Activated CD8-positive, alpha-beta T cell treated with anti-CD3 and anti-CD28 coated beads for 36 hours (primary cell): ENCODE results near the gene DCP1B. TPM values are rescaled to one million over a fixed set of nuclear protein-coding genes. Genes with fewer than 3 reads are reported as not detected.

ENCODE experiments used
- ATAC-seq: fragments of 200-7000 bp; cut with Tn5 transposase; one replicate; pipeline ENCODE4 v1.10.0; 2021; ENCODE audit warnings: mild to moderate bottlenecking, moderate library complexity
- CTCF ChIA-PET: fragments of 350-600 bp; sonication (Branson Sonifier 250); formaldehyde crosslinking; loops from one replicate; lab custom pipeline; 2021; ENCODE audit warnings: antibody characterized with exemption; lab: Charles Lee
- POLR2A ChIA-PET: fragments of 350-600 bp; sonication (Branson Sonifier 250); formaldehyde crosslinking; loops from one replicate; lab custom pipeline; 2021; ENCODE audit warnings: antibody characterized with exemption; lab: Charles Lee
- DNase-seq: peaks from one replicate; pipeline ENCODE4 v3.0.0-alpha.2; 2020
- H3K27ac Mint-ChIP-seq: one replicate; pipeline ENCODE4 v1.8.0; 2021; ENCODE audit warnings: mild to moderate bottlenecking, mixed read lengths
- H3K27me3 Mint-ChIP-seq: one replicate; pipeline ENCODE4 v1.8.0; 2021; ENCODE audit warnings: mixed read lengths
- H3K36me3 Mint-ChIP-seq: one replicate; pipeline ENCODE4 v1.8.0; 2021; ENCODE audit warnings: low read depth, mixed read lengths
- H3K4me1 Mint-ChIP-seq: one replicate; pipeline ENCODE4 v1.8.0; 2021; ENCODE audit warnings: low read depth, mixed read lengths
- H3K4me3 Mint-ChIP-seq: one replicate; pipeline ENCODE4 v1.8.0; 2021; ENCODE audit warnings: mild to moderate bottlenecking, moderate library complexity, mixed read lengths
- H3K9me3 Mint-ChIP-seq: one replicate; pipeline ENCODE4 v1.8.0; 2021; ENCODE audit warnings: mixed read lengths
- intact Hi-C: fragments of 100-400 bp; cut with micrococcal nuclease; formaldehyde crosslinking; loops from one replicate; pipeline ENCODE4 v1.10.0; 2022
- total RNA-seq, 2 experiments: library from RNA; stranded (reverse); gene quantifications; one replicate each; pipeline ENCODE4 v1.2.3, GENCODE V29; 2021
- TF ChIP-seq, protein P1 (sequence below): fragments of 200-600 bp; IDR thresholded peaks from one replicate; pipeline ENCODE4 v1.8.0; 2022; ENCODE audit warnings: antibody characterized with exemption, mild to moderate bottlenecking

The DCP1B gene
- total RNA-seq, 2 experiments from 2014 or later = 14.2 to 15.7 TPM

DNA sequence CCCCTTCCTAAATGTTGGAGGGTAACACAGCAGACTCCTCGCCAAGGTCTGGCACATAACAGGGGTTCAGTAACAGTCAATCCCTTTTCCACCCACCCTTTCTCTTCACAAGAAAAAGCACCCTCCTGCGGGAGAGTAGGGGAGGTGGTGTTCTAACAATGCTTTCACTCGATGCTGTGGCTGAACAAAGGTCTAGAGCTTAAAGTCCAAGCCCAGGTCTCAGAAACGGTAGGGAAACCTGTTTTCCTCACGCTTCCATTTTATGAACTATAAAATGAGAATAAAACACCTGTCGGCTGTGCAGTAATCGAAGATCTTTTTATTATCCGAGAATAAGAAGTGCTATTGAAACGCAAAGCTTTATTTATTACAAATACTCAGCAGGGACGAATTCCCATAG lies 64.9 kb downstream of the DCP1B start:
- Mint-ChIP-seq H3K4me3 (no peak overlapping the region), H3K4me1 (peaks cover 4% of the 10 kb centered on the region), H3K27me3 (no peaks in the 10 kb centered on the region), H3K9me3 (no peaks in the 10 kb centered on the region), H3K27ac (no peak overlapping the region), H3K36me3 (peaks cover 15% of the 10 kb centered on the region)
- intact Hi-C loops = loop anchor here (5.0 kb wide), 1 partner anchor 307 kb away; no protein-coding TSS in a partner anchor
- ATAC-seq (no peak), DNase-seq (no peak)
- TF ChIP-seq, protein P1, sequence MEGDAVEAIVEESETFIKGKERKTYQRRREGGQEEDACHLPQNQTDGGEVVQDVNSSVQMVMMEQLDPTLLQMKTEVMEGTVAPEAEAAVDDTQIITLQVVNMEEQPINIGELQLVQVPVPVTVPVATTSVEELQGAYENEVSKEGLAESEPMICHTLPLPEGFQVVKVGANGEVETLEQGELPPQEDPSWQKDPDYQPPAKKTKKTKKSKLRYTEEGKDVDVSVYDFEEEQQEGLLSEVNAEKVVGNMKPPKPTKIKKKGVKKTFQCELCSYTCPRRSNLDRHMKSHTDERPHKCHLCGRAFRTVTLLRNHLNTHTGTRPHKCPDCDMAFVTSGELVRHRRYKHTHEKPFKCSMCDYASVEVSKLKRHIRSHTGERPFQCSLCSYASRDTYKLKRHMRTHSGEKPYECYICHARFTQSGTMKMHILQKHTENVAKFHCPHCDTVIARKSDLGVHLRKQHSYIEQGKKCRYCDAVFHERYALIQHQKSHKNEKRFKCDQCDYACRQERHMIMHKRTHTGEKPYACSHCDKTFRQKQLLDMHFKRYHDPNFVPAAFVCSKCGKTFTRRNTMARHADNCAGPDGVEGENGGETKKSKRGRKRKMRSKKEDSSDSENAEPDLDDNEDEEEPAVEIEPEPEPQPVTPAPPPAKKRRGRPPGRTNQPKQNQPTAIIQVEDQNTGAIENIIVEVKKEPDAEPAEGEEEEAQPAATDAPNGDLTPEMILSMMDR = no peak
- POLR2A ChIA-PET = interaction anchor here (1.1 to 1.9 kb wide), 6 partner anchors 23 to 327 kb away, joined by 3 to 17 read pairs (median 4); no protein-coding TSS in a partner anchor
- CTCF ChIA-PET = interaction anchor here (0.7 to 6.9 kb wide), 69 partner anchors 9 to 406 kb away, joined by 3 to 152 read pairs (median 6); partner anchors contain the start of genes CACNA2D4 and DCP1B

DNA sequence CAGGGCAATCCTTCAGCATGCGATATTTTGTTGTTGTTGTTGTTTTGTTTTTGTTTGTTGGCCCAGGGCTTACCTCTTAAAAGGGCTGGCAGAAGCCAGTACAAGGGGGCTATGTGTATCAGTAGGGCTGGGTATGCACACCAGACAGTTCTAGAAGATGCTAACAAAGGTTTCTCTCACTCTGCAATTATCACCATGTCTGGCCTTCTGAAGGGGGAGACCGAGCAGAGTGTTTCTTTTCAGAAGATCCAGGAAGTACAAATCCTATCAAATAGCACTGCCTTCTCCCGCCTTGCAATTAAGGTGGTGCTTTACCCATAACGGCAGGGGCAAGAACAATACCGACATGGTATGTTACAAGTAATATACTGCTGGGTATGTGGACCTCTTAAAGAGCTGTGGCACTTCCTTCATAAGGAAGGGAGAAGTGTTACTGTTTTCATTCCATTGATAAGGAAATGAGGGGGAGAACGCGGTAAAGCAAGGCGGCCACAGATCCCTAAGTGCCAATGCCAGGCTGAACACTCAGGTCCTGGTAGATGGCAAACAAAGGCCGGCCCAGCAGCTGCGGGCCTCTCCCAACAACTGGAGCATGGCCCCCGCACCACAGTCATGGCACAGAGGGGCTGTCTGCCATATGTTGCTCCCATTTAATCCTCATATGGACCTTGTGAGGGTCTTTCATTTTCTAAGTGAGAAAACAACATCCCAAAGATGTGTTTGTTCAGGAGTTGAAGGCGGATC lies 66.6 kb downstream of the DCP1B start:
- DNase-seq (no peak), ATAC-seq (no peak)
- Mint-ChIP-seq H3K4me1 (peaks cover 4% of the 10 kb centered on the region), H3K9me3 (no peaks in the 10 kb centered on the region), H3K27ac (peak overlapping the region; percentile 16), H3K4me3 (no peak overlapping the region), H3K36me3 (peaks cover 5% of the 10 kb centered on the region), H3K27me3 (no peaks in the 10 kb centered on the region)
- CTCF ChIA-PET = interaction anchor here (1.1 to 1.3 kb wide), 2 partner anchors 278 to 303 kb away, joined by 4 read pairs; no protein-coding TSS in a partner anchor
- intact Hi-C loops = loop anchor here (5.0 kb wide), 1 partner anchor 305 kb away; no protein-coding TSS in a partner anchor
- TF ChIP-seq, protein P1 = no peak
- POLR2A ChIA-PET = no interaction called here

GRCh38 chr12:1936406-1937320 lies 67.6 kb downstream of the DCP1B start:
- ChIA-PET CTCF (interaction anchor here (2.6 kb wide), 1 partner anchor 284 kb away, joined by 6 read pairs; no protein-coding TSS in a partner anchor), POLR2A (no interaction called here)
- no peak for DNase-seq
- TF ChIP-seq, protein P1 = no peak
- peaks cover 4% of the 10 kb centered on the region for H3K4me1 Mint-ChIP-seq
- intact Hi-C loops = loop anchor here (5.0 kb wide), 1 partner anchor 304 kb away; no protein-coding TSS in a partner anchor
- no peaks in the 10 kb centered on the region for H3K27me3 Mint-ChIP-seq
- no peaks in the 10 kb centered on the region for H3K9me3 Mint-ChIP-seq
- H3K27ac Mint-ChIP-seq = no peak overlapping the region
- ATAC-seq = no peak
- no peak overlapping the region for H3K4me3 Mint-ChIP-seq
- peaks cover 5% of the 10 kb centered on the region for H3K36me3 Mint-ChIP-seq

DNA sequence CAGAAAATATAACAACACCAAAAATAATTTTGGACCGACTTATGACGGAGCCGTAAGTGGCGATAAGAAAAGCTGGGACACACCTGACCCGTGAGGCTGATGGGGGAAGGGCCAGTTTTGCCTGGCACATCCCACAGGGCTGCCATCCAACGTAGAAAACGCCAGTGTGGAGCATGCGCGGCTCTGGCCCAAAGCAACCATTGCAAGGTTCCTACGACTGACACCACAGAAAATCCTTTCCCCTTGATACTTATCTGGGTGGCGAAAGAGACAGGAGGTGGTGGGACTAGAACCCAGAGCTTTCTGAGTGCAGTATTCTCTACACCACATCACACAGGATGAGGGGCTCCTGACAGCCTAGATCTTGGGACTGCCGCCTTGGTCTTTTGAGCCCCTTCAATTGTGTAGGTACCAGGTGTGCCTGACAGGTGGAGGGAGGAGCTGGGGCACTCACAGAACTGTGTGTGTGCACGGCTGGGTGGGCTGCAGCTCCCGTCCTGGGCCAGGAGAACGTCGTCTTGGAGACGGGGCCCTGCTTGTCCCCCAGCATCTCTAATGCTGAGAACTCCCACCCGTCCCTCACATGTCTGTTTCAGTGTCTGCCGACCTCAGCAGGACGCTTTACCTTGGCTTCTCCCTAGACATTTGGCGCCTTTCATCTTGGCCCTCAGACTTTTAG lies 68.4 kb downstream of the DCP1B start:
- Mint-ChIP-seq H3K4me1 (peaks cover 4% of the 10 kb centered on the region), H3K9me3 (no peaks in the 10 kb centered on the region), H3K27me3 (no peaks in the 10 kb centered on the region), H3K4me3 (no peak overlapping the region), H3K36me3 (peaks cover 2% of the 10 kb centered on the region), H3K27ac (no peak overlapping the region)
- ChIA-PET POLR2A (no interaction called here), CTCF (interaction anchor here (2.6 kb wide), 1 partner anchor 283 kb away, joined by 6 read pairs; no protein-coding TSS in a partner anchor)
- TF ChIP-seq, protein P1 = no peak
- DNase-seq (no peak), ATAC-seq (no peak)
- intact Hi-C loops = loop anchor here (5.0 kb wide), 1 partner anchor 304 kb away; no protein-coding TSS in a partner anchor
